ENCODE results near the gene CD47. TPM values are rescaled to one million over a fixed set of nuclear protein-coding genes. Genes with fewer than 3 reads are reported as not detected.

The CD47 gene
- total RNA-seq, 1 experiment from 2014 or later: 34.7 TPM

- H3K4me3 ChIP-seq (ENCODE audit: low read depth, low read length, poor library complexity, severe bottlenecking): no peak overlapping the region
- H3K4me1 ChIP-seq (ENCODE audit: insufficient read depth, low read length, poor library complexity, severe bottlenecking): no peaks in the 10 kb centered on the region
- H3K27me3 ChIP-seq (replicated peaks; ENCODE audit: insufficient read depth, low read depth, low read length, poor library complexity): no peaks in the 10 kb centered on the region
- DNase-seq (ENCODE audit: low spot score): no peak
- ChIA-PET POLR2A (ENCODE audit: low non-redundant PET) (no interaction called here), CTCF (no interaction called here)
- intact Hi-C loops (cut with micrococcal nuclease; ENCODE audit: unreplicated experiment): no loop called here
- H3K36me3 ChIP-seq (ENCODE audit: insufficient read depth, low read length, poor library complexity, severe bottlenecking): no peaks in the 10 kb centered on the region
- H3K9me3 ChIP-seq (ENCODE audit: low read depth, low read length, poor library complexity, severe bottlenecking): no peaks in the 10 kb centered on the region
- no peak for TF ChIP-seq EZH2 (IDR thresholded peaks at IDR 0.05; ENCODE audit: borderline replicate concordance, low read depth, low read length, poor library complexity, severe bottlenecking)
- no peak for TF ChIP-seq CTCF (conservative IDR thresholded peaks at IDR 0.05; ENCODE audit: low read depth, low read length)
- BruUV-seq (replicated peaks): no TSS peak
- no peak overlapping the region for H3K27ac ChIP-seq (ENCODE audit: low read depth, low read length, poor library complexity, severe bottlenecking)
Observed at GRCh38 chr3:108110934-108111333, 20.1 kb upstream of the CD47 start.

GRCh38 chr3:108108416-108108815 is 17.6 kb upstream of the CD47 start:
- intact Hi-C loops (cut with micrococcal nuclease; ENCODE audit: unreplicated experiment): no loop called here
- no peak for DNase-seq (ENCODE audit: low spot score)
- ChIA-PET CTCF (no interaction called here), POLR2A (ENCODE audit: low non-redundant PET) (no interaction called here)
- Histone ChIP-seq H3K4me1 (ENCODE audit: insufficient read depth, low read length, poor library complexity, severe bottlenecking) (no peaks in the 10 kb centered on the region), H3K27ac (ENCODE audit: low read depth, low read length, poor library complexity, severe bottlenecking) (no peak overlapping the region), H3K27me3 (replicated peaks; ENCODE audit: insufficient read depth, low read depth, low read length, poor library complexity) (no peaks in the 10 kb centered on the region), H3K4me3 (ENCODE audit: low read depth, low read length, poor library complexity, severe bottlenecking) (no peak overlapping the region), H3K9me3 (ENCODE audit: low read depth, low read length, poor library complexity, severe bottlenecking) (no peaks in the 10 kb centered on the region), H3K36me3 (ENCODE audit: insufficient read depth, low read length, poor library complexity, severe bottlenecking) (no peaks in the 10 kb centered on the region)
- BruUV-seq (replicated peaks): no TSS peak
- no peak for TF ChIP-seq EZH2 (IDR thresholded peaks at IDR 0.05; ENCODE audit: borderline replicate concordance, low read depth, low read length, poor library complexity, severe bottlenecking)
- TF ChIP-seq CTCF (conservative IDR thresholded peaks at IDR 0.05; ENCODE audit: low read depth, low read length): no peak

- no TSS peak for BruUV-seq (replicated peaks)
- no peaks in the 10 kb centered on the region for H3K36me3 ChIP-seq (ENCODE audit: insufficient read depth, low read length, poor library complexity, severe bottlenecking)
- intact Hi-C loops (cut with micrococcal nuclease; ENCODE audit: unreplicated experiment): no loop called here
- no peak overlapping the region for H3K4me3 ChIP-seq (ENCODE audit: low read depth, low read length, poor library complexity, severe bottlenecking)
- ChIA-PET POLR2A (ENCODE audit: low non-redundant PET) (no interaction called here), CTCF (no interaction called here)
- no peaks in the 10 kb centered on the region for H3K4me1 ChIP-seq (ENCODE audit: insufficient read depth, low read length, poor library complexity, severe bottlenecking)
- H3K9me3 ChIP-seq (ENCODE audit: low read depth, low read length, poor library complexity, severe bottlenecking): no peaks in the 10 kb centered on the region
- no peak for DNase-seq (ENCODE audit: low spot score)
- no peaks in the 10 kb centered on the region for H3K27me3 ChIP-seq (replicated peaks; ENCODE audit: insufficient read depth, low read depth, low read length, poor library complexity)
- no peak overlapping the region for H3K27ac ChIP-seq (ENCODE audit: low read depth, low read length, poor library complexity, severe bottlenecking)
- no peak for TF ChIP-seq EZH2 (IDR thresholded peaks at IDR 0.05; ENCODE audit: borderline replicate concordance, low read depth, low read length, poor library complexity, severe bottlenecking)
- no peak for TF ChIP-seq CTCF (conservative IDR thresholded peaks at IDR 0.05; ENCODE audit: low read depth, low read length)
Observed at GRCh38 chr3:108106449-108106848, 15.6 kb upstream of the CD47 start.

All from A673 (cell line).